ENCODE results near the gene LIPC. TPM values are rescaled to one million over a fixed set of nuclear protein-coding genes. Genes with fewer than 3 reads are reported as not detected.

Gene LIPC
- total and polyA plus RNA-seq, 7 experiments from 2014 or later: 0.46 to 5.1 (median 0.77) TPM

- ChIA-PET CTCF (no interaction called here), POLR2A (no interaction called here)
- H3K27me3 ChIP-seq (ENCODE audit: control insufficient read depth in 2 of 2, insufficient read depth in 2 of 2, low read length in 2 of 2): no peaks in the 10 kb centered on the region
- peak overlapping the region; percentile 30 for H3K27ac ChIP-seq (ENCODE audit: low read depth, low read length)
- peak; percentile 89 for ATAC-seq
- H3K27me3 Mint-ChIP-seq: no peaks in the 10 kb centered on the region
- H3K4me1 ChIP-seq (ENCODE audit: control insufficient read depth in 2 of 2, insufficient read depth in 2 of 2, low read length in 2 of 2): peaks cover 28 to 43% of the 10 kb centered on the region in 2 donors
- H3K36me3 ChIP-seq (ENCODE audit: control insufficient read depth in 2 of 3, insufficient read depth in 3 of 3, low read length in 3 of 3): no peaks in the 10 kb centered on the region
- H3K9me3 ChIP-seq (ENCODE audit: control insufficient read depth in 2 of 3, low read length in 3 of 3): no peaks in the 10 kb centered on the region
- intact Hi-C loops (cut with micrococcal nuclease): loop anchor here (1.0 to 2.0 kb wide), 3 partner anchors 11 to 44 kb away; no protein-coding TSS in a partner anchor
- peak in 8 of 9 donors; percentile 42 to 77 (median 67) for DNase-seq
- H3K4me3 Mint-ChIP-seq: peak overlapping the region; percentile 18 to 79 (median 69)
- peak overlapping the region; percentile 52 to 93 (median 83) for H3K27ac Mint-ChIP-seq
- H3K4me3 ChIP-seq (ENCODE audit: low read length): peak overlapping the region; percentile 33
- peaks cover 33 to 70% (median 58%) of the 10 kb centered on the region in 7 donors for H3K4me1 Mint-ChIP-seq
- H3K36me3 Mint-ChIP-seq: peaks cover 0 to 22% (median 0%) of the 10 kb centered on the region in 5 donors
- no peaks in the 10 kb centered on the region for H3K9me3 Mint-ChIP-seq
Observed at GRCh38 chr15:58472821-58473581, 41.2 kb downstream of the LIPC start.

- Histone ChIP-seq H3K27me3 (ENCODE audit: control insufficient read depth in 2 of 2, insufficient read depth in 2 of 2, low read length in 2 of 2) (no peaks in the 10 kb centered on the region), H3K4me3 (ENCODE audit: low read length) (peak overlapping the region; percentile 33), H3K4me1 (ENCODE audit: control insufficient read depth in 2 of 2, insufficient read depth in 2 of 2, low read length in 2 of 2) (peaks cover 28 to 43% of the 10 kb centered on the region in 2 donors), H3K9me3 (ENCODE audit: control insufficient read depth in 2 of 3, low read length in 3 of 3) (no peaks in the 10 kb centered on the region), H3K36me3 (ENCODE audit: control insufficient read depth in 2 of 3, insufficient read depth in 3 of 3, low read length in 3 of 3) (no peaks in the 10 kb centered on the region), H3K27ac (ENCODE audit: low read depth, low read length) (no peak overlapping the region)
- Mint-ChIP-seq H3K4me1 (peaks cover 33 to 76% (median 59%) of the 10 kb centered on the region in 7 donors), H3K27me3 (no peaks in the 10 kb centered on the region), H3K4me3 (peak overlapping the region in 9 of 10 donors; percentile 3 to 76 (median 67)), H3K9me3 (no peaks in the 10 kb centered on the region), H3K36me3 (peaks cover 0 to 22% (median 0%) of the 10 kb centered on the region in 5 donors), H3K27ac (peak overlapping the region; percentile 52 to 93 (median 83))
- CTCF ChIA-PET: no interaction called here
- POLR2A ChIA-PET: no interaction called here
- DNase-seq (no peak), ATAC-seq (peak; percentile 16)
- intact Hi-C loops (cut with micrococcal nuclease): loop anchor here (1.0 to 2.0 kb wide), 3 partner anchors 11 to 44 kb away; no protein-coding TSS in a partner anchor
Observed at GRCh38 chr15:58473724-58474123, 41.9 kb downstream of the LIPC start.

GRCh38 chr15:58474741-58475323 is 43.0 kb downstream of the LIPC start:
- peaks cover 0 to 22% (median 0%) of the 10 kb centered on the region in 5 donors for H3K36me3 Mint-ChIP-seq
- intact Hi-C loops (cut with micrococcal nuclease): loop anchor here in 1 of 2 donors (5.0 kb wide), 1 partner anchor 33 kb away; no protein-coding TSS in a partner anchor
- H3K4me1 ChIP-seq (ENCODE audit: control insufficient read depth in 2 of 2, insufficient read depth in 2 of 2, low read length in 2 of 2): peaks cover 28 to 43% of the 10 kb centered on the region in 2 donors
- no peak for DNase-seq
- no peaks in the 10 kb centered on the region for H3K27me3 ChIP-seq (ENCODE audit: control insufficient read depth in 2 of 2, insufficient read depth in 2 of 2, low read length in 2 of 2)
- POLR2A ChIA-PET: no interaction called here
- no peak overlapping the region for H3K4me3 ChIP-seq (ENCODE audit: low read length)
- H3K36me3 ChIP-seq (ENCODE audit: control insufficient read depth in 2 of 3, insufficient read depth in 3 of 3, low read length in 3 of 3): no peaks in the 10 kb centered on the region
- H3K27me3 Mint-ChIP-seq: no peaks in the 10 kb centered on the region
- peak overlapping the region in 9 of 10 donors; percentile 14 to 65 (median 42) for H3K4me3 Mint-ChIP-seq
- CTCF ChIA-PET: interaction anchor here (0.6 kb wide), 1 partner anchor 1156 kb away, joined by 3 read pairs; no protein-coding TSS in a partner anchor
- H3K9me3 ChIP-seq (ENCODE audit: control insufficient read depth in 2 of 3, low read length in 3 of 3): no peaks in the 10 kb centered on the region
- peaks cover 33 to 74% (median 59%) of the 10 kb centered on the region in 7 donors for H3K4me1 Mint-ChIP-seq
- H3K27ac ChIP-seq (ENCODE audit: low read depth, low read length): no peak overlapping the region
- ATAC-seq: no peak
- H3K9me3 Mint-ChIP-seq: no peaks in the 10 kb centered on the region
- H3K27ac Mint-ChIP-seq: peak overlapping the region; percentile 43 to 89 (median 83)

- no peaks in the 10 kb centered on the region for H3K27me3 ChIP-seq (ENCODE audit: control insufficient read depth in 2 of 2, insufficient read depth in 2 of 2, low read length in 2 of 2)
- H3K4me1 ChIP-seq (ENCODE audit: control insufficient read depth in 2 of 2, insufficient read depth in 2 of 2, low read length in 2 of 2): peaks cover 28 to 43% of the 10 kb centered on the region in 2 donors
- H3K27ac ChIP-seq (ENCODE audit: low read depth, low read length): peak overlapping the region; percentile 26
- H3K4me3 ChIP-seq (ENCODE audit: low read length): no peak overlapping the region
- intact Hi-C loops (cut with micrococcal nuclease): loop anchor here in 1 of 2 donors (5.0 kb wide), 1 partner anchor 34 kb away; no protein-coding TSS in a partner anchor
- CTCF ChIA-PET: no interaction called here
- Mint-ChIP-seq H3K4me3 (peak overlapping the region in 8 of 10 donors; percentile 15 to 65 (median 42)), H3K9me3 (peaks cover 0 to 2% (median 0%) of the 10 kb centered on the region in 11 donors), H3K4me1 (peaks cover 33 to 70% (median 57%) of the 10 kb centered on the region in 7 donors), H3K36me3 (peaks cover 0 to 21% (median 0%) of the 10 kb centered on the region in 5 donors), H3K27ac (peak overlapping the region; percentile 23 to 89 (median 75)), H3K27me3 (no peaks in the 10 kb centered on the region)
- POLR2A ChIA-PET: interaction anchor here (0.6 kb wide), 1 partner anchor 49 kb away, joined by 4 read pairs; no protein-coding TSS in a partner anchor
- H3K36me3 ChIP-seq (ENCODE audit: control insufficient read depth in 2 of 3, insufficient read depth in 3 of 3, low read length in 3 of 3): no peaks in the 10 kb centered on the region
- H3K9me3 ChIP-seq (ENCODE audit: control insufficient read depth in 2 of 3, low read length in 3 of 3): no peaks in the 10 kb centered on the region
- DNase-seq: no peak
- no peak for ATAC-seq
Observed at GRCh38 chr15:58475573-58476524, 44.1 kb downstream of the LIPC start.

GRCh38 chr15:58476525-58477162 is 44.9 kb downstream of the LIPC start:
- H3K4me1 ChIP-seq (ENCODE audit: control insufficient read depth in 2 of 2, insufficient read depth in 2 of 2, low read length in 2 of 2): peaks cover 28 to 43% of the 10 kb centered on the region in 2 donors
- H3K36me3 ChIP-seq (ENCODE audit: control insufficient read depth in 2 of 3, insufficient read depth in 3 of 3, low read length in 3 of 3): no peaks in the 10 kb centered on the region
- no peaks in the 10 kb centered on the region for H3K27me3 Mint-ChIP-seq
- H3K27ac Mint-ChIP-seq: peak overlapping the region in 8 of 9 donors; percentile 24 to 89 (median 67)
- peaks cover 0 to 21% (median 0%) of the 10 kb centered on the region in 5 donors for H3K36me3 Mint-ChIP-seq
- no peaks in the 10 kb centered on the region for H3K9me3 ChIP-seq (ENCODE audit: control insufficient read depth in 2 of 3, low read length in 3 of 3)
- CTCF ChIA-PET: no interaction called here
- intact Hi-C loops (cut with micrococcal nuclease): loop anchor here in 1 of 2 donors (5.0 kb wide), 1 partner anchor 34 kb away; no protein-coding TSS in a partner anchor
- ATAC-seq (no peak), DNase-seq (no peak)
- peaks cover 0 to 2% (median 0%) of the 10 kb centered on the region in 11 donors for H3K9me3 Mint-ChIP-seq
- peak overlapping the region; percentile 26 for H3K27ac ChIP-seq (ENCODE audit: low read depth, low read length)
- peaks cover 33 to 66% (median 54%) of the 10 kb centered on the region in 7 donors for H3K4me1 Mint-ChIP-seq
- peak overlapping the region in 4 of 10 donors; percentile 16 to 43 (median 25) for H3K4me3 Mint-ChIP-seq
- no peaks in the 10 kb centered on the region for H3K27me3 ChIP-seq (ENCODE audit: control insufficient read depth in 2 of 2, insufficient read depth in 2 of 2, low read length in 2 of 2)
- POLR2A ChIA-PET: interaction anchor here (0.6 to 1.2 kb wide), 2 partner anchors 16 to 50 kb away, joined by 4 to 5 read pairs; no protein-coding TSS in a partner anchor
- no peak overlapping the region for H3K4me3 ChIP-seq (ENCODE audit: low read length)

All from naive thymus-derived CD4-positive, alpha-beta T cell (primary cell).